LNCaP clone FGC (cell line): ENCODE data around the gene ZNF620.
"Not testable (repeated sequence)": the region's sequence is repeated elsewhere in the genome, so short reads cannot be mapped to it uniquely, and the experiment has no call there.

Experiments
- DNase-seq: peaks from one replicate; pipeline ENCODE4 v3.0.0-alpha.2; 2011; ENCODE audit warnings: low read depth
- H3K4me3 ChIP-seq: 2 replicates; pipeline ENCODE4 v1.5.1; 2011; ENCODE audit warnings: mild to moderate bottlenecking, low read depth, low read length, control low read depth
- TF ChIP-seq, protein P1 (sequence below): IDR thresholded peaks from 2 replicates; pipeline ENCODE4 v1.5.1; 2012; ENCODE audit warnings: mild to moderate bottlenecking; ENCODE audit not compliant: control insufficient read depth, insufficient read depth; ENCODE audit errors: extremely low read depth

Gene ZNF620

DNA sequence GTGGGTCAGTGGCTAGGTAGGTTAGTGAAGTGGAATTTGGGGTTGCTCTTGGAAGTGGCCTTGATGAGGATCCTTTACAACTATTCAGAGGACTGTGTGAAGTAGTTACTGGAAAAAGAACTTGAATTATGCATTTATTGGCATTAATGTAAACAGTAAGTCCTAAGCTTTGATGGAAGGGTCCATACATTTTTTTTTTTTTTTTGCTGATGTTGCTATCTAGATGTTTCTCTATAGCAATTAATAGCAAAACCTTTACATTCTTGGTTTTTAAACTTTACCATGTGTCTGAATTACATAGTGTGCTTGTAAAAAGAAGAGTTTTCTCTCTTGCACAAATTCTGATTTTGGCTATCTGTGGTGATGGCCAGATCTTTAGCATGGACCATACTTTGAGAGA is 28.4 kb downstream of the ZNF620 start:
- H3K4me3 ChIP-seq, result no peak overlapping the region
- no peak for DNase-seq
- TF ChIP-seq, protein P1, sequence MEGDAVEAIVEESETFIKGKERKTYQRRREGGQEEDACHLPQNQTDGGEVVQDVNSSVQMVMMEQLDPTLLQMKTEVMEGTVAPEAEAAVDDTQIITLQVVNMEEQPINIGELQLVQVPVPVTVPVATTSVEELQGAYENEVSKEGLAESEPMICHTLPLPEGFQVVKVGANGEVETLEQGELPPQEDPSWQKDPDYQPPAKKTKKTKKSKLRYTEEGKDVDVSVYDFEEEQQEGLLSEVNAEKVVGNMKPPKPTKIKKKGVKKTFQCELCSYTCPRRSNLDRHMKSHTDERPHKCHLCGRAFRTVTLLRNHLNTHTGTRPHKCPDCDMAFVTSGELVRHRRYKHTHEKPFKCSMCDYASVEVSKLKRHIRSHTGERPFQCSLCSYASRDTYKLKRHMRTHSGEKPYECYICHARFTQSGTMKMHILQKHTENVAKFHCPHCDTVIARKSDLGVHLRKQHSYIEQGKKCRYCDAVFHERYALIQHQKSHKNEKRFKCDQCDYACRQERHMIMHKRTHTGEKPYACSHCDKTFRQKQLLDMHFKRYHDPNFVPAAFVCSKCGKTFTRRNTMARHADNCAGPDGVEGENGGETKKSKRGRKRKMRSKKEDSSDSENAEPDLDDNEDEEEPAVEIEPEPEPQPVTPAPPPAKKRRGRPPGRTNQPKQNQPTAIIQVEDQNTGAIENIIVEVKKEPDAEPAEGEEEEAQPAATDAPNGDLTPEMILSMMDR, result no peak

DNA sequence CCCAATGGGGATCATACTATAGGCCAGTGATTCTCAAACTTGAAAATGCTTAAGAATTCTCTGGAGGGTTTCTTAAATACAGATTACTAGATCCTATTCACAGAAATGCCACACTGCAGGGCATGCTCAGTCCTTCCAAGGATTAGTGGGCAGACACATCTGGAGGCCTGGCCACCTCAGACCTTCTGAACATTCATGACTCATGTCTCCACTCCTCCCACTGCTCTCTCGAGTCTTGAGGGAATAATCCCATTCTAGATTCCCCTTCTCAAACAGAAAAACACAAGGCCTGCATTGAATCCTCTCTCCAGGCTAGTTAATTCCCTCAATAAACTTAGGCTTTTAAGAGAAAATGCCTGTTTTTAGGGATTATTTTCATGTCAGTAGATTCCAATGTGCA is 41.0 kb downstream of the ZNF620 start:
- TF ChIP-seq, protein P1, result no peak
- DNase-seq, result no peak
- H3K4me3 ChIP-seq, result no peak overlapping the region

DNA sequence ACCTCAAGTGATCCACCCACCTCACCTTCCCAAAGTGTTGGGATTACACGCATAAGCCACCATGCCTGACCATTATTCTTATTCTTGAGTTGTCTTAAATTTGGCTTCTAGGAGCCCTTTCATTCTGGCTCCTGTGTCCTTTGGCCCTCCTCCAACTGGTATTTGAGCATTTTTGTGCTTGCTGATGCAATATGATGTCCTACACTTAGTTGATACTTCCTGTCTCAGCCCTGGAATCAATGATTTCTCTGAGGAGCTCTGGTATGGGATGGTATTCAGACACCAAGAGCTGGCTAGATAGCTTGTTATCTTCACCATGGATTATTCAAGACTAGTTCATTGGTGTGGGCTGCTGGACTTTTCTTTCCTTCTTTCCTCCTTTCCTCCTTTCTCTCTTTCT is 44.3 kb downstream of the ZNF620 start:
- H3K4me3 ChIP-seq, result no peak overlapping the region
- no peak for DNase-seq
- TF ChIP-seq, protein P1, result no peak

DNA sequence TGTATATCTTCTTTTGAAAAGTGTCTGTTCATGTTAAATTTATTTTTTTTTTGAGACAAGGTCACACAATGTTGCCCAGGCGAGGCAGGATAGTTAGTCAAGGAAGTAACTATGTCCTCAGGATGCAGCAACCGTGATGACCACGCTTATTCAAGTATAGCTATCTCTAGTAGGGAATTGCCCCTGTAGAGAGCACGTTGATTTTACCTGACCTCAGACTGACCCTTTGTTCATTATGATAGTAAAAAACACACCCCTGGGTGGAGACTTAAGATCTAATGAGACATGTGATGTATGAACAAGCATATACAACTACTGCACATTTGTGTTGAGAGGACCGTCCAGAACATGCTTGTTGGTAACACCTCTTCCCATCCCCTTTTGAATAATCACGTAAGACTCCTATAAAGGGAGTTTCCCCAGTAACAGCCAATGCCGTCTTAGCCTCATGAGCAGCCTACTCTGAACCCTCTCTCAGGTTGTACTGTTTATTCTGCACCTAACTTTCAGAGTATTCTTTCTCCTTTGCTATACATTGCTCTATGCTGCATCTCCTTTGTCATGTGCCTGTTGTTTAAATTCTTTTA is 51.8 kb downstream of the ZNF620 start:
- DNase-seq, result no peak
- H3K4me3 ChIP-seq, result no peak overlapping the region
- TF ChIP-seq, protein P1, result no peak

DNA sequence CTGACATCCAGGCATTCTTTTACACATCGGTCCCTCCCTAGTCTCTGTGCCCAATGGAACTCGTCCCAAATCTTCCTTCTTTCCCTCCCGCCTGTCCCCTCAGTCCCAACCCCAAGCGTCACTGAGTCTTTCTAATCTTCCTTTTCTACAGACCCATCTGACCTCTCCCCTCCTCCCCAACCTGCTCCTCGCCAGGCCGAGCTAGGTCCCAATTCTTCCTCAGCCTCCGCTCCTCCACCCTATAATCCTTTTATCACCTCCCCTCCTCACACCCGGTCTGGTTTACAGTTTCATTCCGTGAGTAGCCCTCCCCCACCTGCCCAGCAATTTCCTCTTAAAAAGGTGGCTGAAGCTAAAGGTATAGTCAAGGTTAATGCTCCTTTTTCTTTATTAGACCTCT is 56.6 kb downstream of the ZNF620 start:
- not testable (repeated sequence) for H3K4me3 ChIP-seq, DNase-seq

DNA sequence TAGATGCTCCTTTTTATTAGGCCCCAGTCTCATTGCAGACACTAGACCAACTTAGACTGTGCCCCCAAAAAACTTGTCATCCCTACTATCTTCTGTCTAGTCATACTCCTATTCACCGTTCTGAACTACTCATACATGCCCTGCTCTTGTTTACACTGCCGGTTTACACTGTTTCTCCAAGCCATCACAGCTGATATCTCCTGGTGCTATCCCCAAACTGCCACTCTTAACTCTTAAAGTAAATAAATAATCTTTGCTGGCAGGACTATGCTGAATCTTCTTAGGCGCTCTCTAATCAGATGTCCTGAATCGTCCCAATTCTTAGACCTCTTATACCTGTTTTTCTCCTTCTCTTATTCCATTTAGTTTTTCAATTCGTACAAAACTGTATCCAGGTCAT is 59.8 kb downstream of the ZNF620 start:
- H3K4me3 ChIP-seq, DNase-seq: not testable (repeated sequence)

DNA sequence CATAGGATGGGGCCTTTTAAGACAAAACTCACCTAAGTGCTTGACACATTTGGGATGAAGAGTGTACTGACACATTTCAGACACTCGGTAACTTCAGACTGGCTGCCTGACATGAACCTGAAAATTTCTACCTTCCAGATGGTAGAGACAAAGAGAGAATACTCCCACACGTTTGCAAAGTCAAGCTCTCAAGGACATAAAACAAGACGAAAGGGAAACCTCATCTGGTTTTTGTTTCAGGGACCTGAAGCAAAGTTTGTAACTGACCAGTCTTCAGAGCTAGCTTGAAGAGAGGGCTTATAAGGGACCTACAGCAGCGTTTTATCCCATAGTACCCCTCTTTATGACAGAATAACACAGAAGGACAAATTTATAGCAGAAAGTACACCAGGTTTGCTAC is 60.9 kb downstream of the ZNF620 start:
- no peak for DNase-seq
- H3K4me3 ChIP-seq, result no peak overlapping the region
- TF ChIP-seq, protein P1, result no peak
